HG02840 (cell line): Measurements from ENCODE around the gene HMGN1.

ENCODE experiments used
- ATAC-seq: cut with Tn5 transposase; IDR thresholded peaks from one replicate; pipeline ENCODE4 v1.9.1; 2021; ENCODE audit warnings: mild to moderate bottlenecking, moderate library complexity, moderate number of reproducible peaks; ENCODE audit not compliant: unreplicated experiment, low FRiP score

HMGN1 gene

GRCh38 chr21:39336457-39337008, 12.4 kb downstream of the HMGN1 start:
- ATAC-seq, result no peak

GRCh38 chr21:39334611-39335010, 14.3 kb downstream of the HMGN1 start:
- no peak for ATAC-seq

- no peak for ATAC-seq
Observed at GRCh38 chr21:39332175-39332574, 16.7 kb downstream of the HMGN1 start.

- no peak for ATAC-seq
Observed at GRCh38 chr21:39330001-39330400, 18.9 kb downstream of the HMGN1 start.

GRCh38 chr21:39327727-39328126, 21.2 kb downstream of the HMGN1 start:
- no peak for ATAC-seq

GRCh38 chr21:39326607-39327307, 22.1 kb downstream of the HMGN1 start:
- no peak for ATAC-seq

GRCh38 chr21:39325458-39325857, 23.4 kb downstream of the HMGN1 start:
- ATAC-seq, result no peak

GRCh38 chr21:39321424-39321823, 27.5 kb downstream of the HMGN1 start:
- ATAC-seq, result no peak

GRCh38 chr21:39319814-39320332, 29.0 kb downstream of the HMGN1 start:
- ATAC-seq, result no peak

GRCh38 chr21:39319251-39319756, 29.6 kb downstream of the HMGN1 start:
- ATAC-seq, result no peak

GRCh38 chr21:39318091-39318959, 30.6 kb downstream of the HMGN1 start:
- ATAC-seq, result no peak

- ATAC-seq, result no peak
Observed at GRCh38 chr21:39317134-39318090, 31.5 kb downstream of the HMGN1 start.

- ATAC-seq, result no peak
Observed at GRCh38 chr21:39316729-39317128, 32.2 kb downstream of the HMGN1 start.

- no peak for ATAC-seq
Observed at GRCh38 chr21:39315603-39316445, 33.1 kb downstream of the HMGN1 start.

GRCh38 chr21:39314143-39315027, 34.5 kb downstream of the HMGN1 start:
- peak; percentile 3 for ATAC-seq

- peak; percentile 52 for ATAC-seq
Observed at GRCh38 chr21:39313571-39314142, 35.2 kb downstream of the HMGN1 start, which contains the start of gene BRWD1. Gene BRWD1, minus strand, starts transcription at chr21:39313632. Its CDS starts 141 bp downstream, at chr21:39313491.

GRCh38 chr21:39313042-39313570, 35.8 kb downstream of the HMGN1 start:
- no peak for ATAC-seq
